HFFc6 (cell line): ENCODE data around the gene DCLK1. TPM values are rescaled to one million over a fixed set of nuclear protein-coding genes. Genes with fewer than 3 reads are reported as not detected.

Experiments used
- DNase-seq: peaks from one replicate; pipeline ENCODE4 v3.0.0-alpha.2; 2018
- H3K27ac Mint-ChIP-seq: 2 replicates; pipeline ENCODE4 v1.8.0; 2020; ENCODE audit warnings: mild to moderate bottlenecking, mixed read lengths
- H3K27me3 Mint-ChIP-seq: 2 replicates; pipeline ENCODE4 v1.8.0; 2021; ENCODE audit warnings: mild to moderate bottlenecking, moderate library complexity, mixed read lengths; ENCODE audit not compliant: insufficient read depth
- H3K36me3 Mint-ChIP-seq: 2 replicates; pipeline ENCODE4 v1.8.0; 2021; ENCODE audit warnings: low read depth, mixed read lengths
- H3K4me1 Mint-ChIP-seq: 2 replicates; pipeline ENCODE4 v1.8.0; 2020; ENCODE audit warnings: low read depth, mixed read lengths
- H3K4me3 Mint-ChIP-seq: 2 replicates; pipeline ENCODE4 v1.8.0; 2020; ENCODE audit warnings: mild to moderate bottlenecking, moderate library complexity, mixed read lengths
- H3K9me3 Mint-ChIP-seq: 2 replicates; pipeline ENCODE4 v1.8.0; 2020; ENCODE audit warnings: mild to moderate bottlenecking, mixed read lengths
- CTCF ChIP-seq: fragments of 200-600 bp; sonication (generic); IDR thresholded peaks from 2 replicates; pipeline ENCODE4 v1.5.0; 2021; ENCODE audit warnings: antibody characterized with exemption, mild to moderate bottlenecking
- total RNA-seq, 6 experiments: library from RNA; stranded (reverse); fragmentation: NEBNext Ultra II Directional; extraction: Animal tissue kit (Norgen Biotek cat#: 25700); gene quantifications; 2 replicates in 1 of 6; 3 replicates in 5 of 6; pipeline ENCODE4 v1.2.3, GENCODE V29; 2021

DCLK1 gene
- total RNA-seq, 6 experiments from 2014 or later = not detected

- Mint-ChIP-seq H3K36me3 (no peaks in the 10 kb centered on the region), H3K27me3 (no peaks in the 10 kb centered on the region), H3K27ac (no peak overlapping the region), H3K4me3 (no peak overlapping the region), H3K9me3 (peaks cover 17% of the 10 kb centered on the region), H3K4me1 (no peaks in the 10 kb centered on the region)
- no peak for TF ChIP-seq CTCF
- no peak for DNase-seq
These were observed 99.7 kb downstream of the DCLK1 start for GRCh38 chr13:36031490-36031889.

- Mint-ChIP-seq H3K4me1 (no peaks in the 10 kb centered on the region), H3K27ac (no peak overlapping the region), H3K4me3 (no peak overlapping the region), H3K27me3 (no peaks in the 10 kb centered on the region), H3K9me3 (peaks cover 17% of the 10 kb centered on the region), H3K36me3 (no peaks in the 10 kb centered on the region)
- no peak for TF ChIP-seq CTCF
- no peak for DNase-seq
These were observed 100.4 kb downstream of the DCLK1 start for GRCh38 chr13:36030670-36031331.

GRCh38 chr13:36029166-36029565 is 102.0 kb downstream of the DCLK1 start:
- Mint-ChIP-seq H3K27me3 (no peaks in the 10 kb centered on the region), H3K36me3 (no peaks in the 10 kb centered on the region), H3K9me3 (peaks cover 21% of the 10 kb centered on the region), H3K27ac (no peak overlapping the region), H3K4me1 (no peaks in the 10 kb centered on the region), H3K4me3 (no peak overlapping the region)
- DNase-seq = no peak
- TF ChIP-seq CTCF = no peak

GRCh38 chr13:36028359-36029025 is 102.7 kb downstream of the DCLK1 start:
- Mint-ChIP-seq H3K27me3 (no peaks in the 10 kb centered on the region), H3K4me1 (no peaks in the 10 kb centered on the region), H3K9me3 (peaks cover 21% of the 10 kb centered on the region), H3K27ac (no peak overlapping the region), H3K4me3 (no peak overlapping the region), H3K36me3 (no peaks in the 10 kb centered on the region)
- no peak for TF ChIP-seq CTCF
- no peak for DNase-seq

- no peaks in the 10 kb centered on the region for H3K27me3 Mint-ChIP-seq
These were observed 104.7 kb downstream of the DCLK1 start for GRCh38 chr13:36026531-36026930.

More at GRCh38 chr13:36026531-36026930, 104.7 kb downstream of the DCLK1 start:
- no peak overlapping the region for H3K4me3 Mint-ChIP-seq
- no peaks in the 10 kb centered on the region for H3K36me3 Mint-ChIP-seq
- peaks cover 13% of the 10 kb centered on the region for H3K9me3 Mint-ChIP-seq
- H3K27ac Mint-ChIP-seq = no peak overlapping the region
- DNase-seq = no peak
- H3K4me1 Mint-ChIP-seq = no peaks in the 10 kb centered on the region
- TF ChIP-seq CTCF = no peak
